Measurements from ENCODE around the gene VTA1. TPM values are rescaled to one million over a fixed set of nuclear protein-coding genes. Genes with fewer than 3 reads are reported as not detected.

VTA1 gene
- total RNA-seq, 6 experiments from 2014 or later: 68.3 to 81.3 (median 77.1) TPM

DNA sequence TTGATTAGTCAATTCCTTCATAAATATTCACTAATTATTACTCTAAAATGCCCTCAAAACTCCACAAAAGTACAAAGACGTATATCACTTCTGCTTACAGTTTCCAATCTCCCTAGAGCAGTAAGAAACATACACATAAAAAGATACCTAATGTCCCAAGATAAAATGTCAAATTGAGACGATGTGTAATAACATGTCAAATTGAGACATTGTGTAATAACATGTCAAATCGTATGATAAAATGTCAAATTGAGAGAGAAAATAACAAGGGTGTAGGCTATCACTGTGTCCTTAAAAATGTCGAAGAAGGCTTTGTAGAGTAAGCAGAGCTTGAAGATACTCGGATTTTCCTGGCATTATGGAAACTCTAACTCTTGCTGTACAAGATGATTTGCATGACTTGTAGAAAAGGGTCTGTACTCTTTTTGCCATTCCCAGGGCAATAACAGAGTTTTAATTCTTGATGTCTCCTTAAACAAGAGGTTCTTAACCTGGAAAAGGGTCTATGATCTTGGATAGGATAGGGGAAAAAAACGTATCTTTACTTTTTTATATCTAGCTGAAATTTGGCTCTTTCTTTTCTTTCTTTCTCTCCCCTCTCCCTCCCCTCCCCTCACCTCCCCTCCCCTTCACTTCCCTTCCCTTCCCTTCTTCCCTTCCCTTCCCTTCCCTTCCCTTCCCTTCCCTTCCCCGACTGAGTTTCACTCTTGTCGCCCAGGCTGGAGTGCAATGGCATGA, 87.1 kb downstream of the VTA1 start:
- Mint-ChIP-seq H3K27ac (no peak overlapping the region), H3K4me3 (no peak overlapping the region), H3K27me3 (ENCODE audit: insufficient read depth) (no peaks in the 10 kb centered on the region), H3K9me3 (no peaks in the 10 kb centered on the region; the same call in 1 of the 2 replicates), H3K4me1 (ENCODE audit: low read depth) (peaks cover 10% of the 10 kb centered on the region; the same call in 1 of the 2 replicates), H3K36me3 (ENCODE audit: low read depth) (no peaks in the 10 kb centered on the region)
- TF ChIP-seq, protein P1, sequence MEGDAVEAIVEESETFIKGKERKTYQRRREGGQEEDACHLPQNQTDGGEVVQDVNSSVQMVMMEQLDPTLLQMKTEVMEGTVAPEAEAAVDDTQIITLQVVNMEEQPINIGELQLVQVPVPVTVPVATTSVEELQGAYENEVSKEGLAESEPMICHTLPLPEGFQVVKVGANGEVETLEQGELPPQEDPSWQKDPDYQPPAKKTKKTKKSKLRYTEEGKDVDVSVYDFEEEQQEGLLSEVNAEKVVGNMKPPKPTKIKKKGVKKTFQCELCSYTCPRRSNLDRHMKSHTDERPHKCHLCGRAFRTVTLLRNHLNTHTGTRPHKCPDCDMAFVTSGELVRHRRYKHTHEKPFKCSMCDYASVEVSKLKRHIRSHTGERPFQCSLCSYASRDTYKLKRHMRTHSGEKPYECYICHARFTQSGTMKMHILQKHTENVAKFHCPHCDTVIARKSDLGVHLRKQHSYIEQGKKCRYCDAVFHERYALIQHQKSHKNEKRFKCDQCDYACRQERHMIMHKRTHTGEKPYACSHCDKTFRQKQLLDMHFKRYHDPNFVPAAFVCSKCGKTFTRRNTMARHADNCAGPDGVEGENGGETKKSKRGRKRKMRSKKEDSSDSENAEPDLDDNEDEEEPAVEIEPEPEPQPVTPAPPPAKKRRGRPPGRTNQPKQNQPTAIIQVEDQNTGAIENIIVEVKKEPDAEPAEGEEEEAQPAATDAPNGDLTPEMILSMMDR (IDR thresholded peaks at IDR 0.05): no peak
- DNase-seq: no peak

- DNase-seq: no peak
- H3K36me3 Mint-ChIP-seq (ENCODE audit: low read depth): no peaks in the 10 kb centered on the region
Observed at GRCh38 chr6:142235272-142235671, 88.2 kb downstream of the VTA1 start.

GRCh38 chr6:142235791-142236190, 88.7 kb downstream of the VTA1 start:
- H3K27ac Mint-ChIP-seq: no peak overlapping the region
- H3K36me3 Mint-ChIP-seq (ENCODE audit: low read depth): no peaks in the 10 kb centered on the region
- no peaks in the 10 kb centered on the region for H3K27me3 Mint-ChIP-seq (ENCODE audit: insufficient read depth)
- no peaks in the 10 kb centered on the region for H3K9me3 Mint-ChIP-seq
- TF ChIP-seq, protein P1 (IDR thresholded peaks at IDR 0.05): no peak
- no peak overlapping the region for H3K4me3 Mint-ChIP-seq
- peaks cover 11% of the 10 kb centered on the region; the same call in 1 of the 2 replicates for H3K4me1 Mint-ChIP-seq (ENCODE audit: low read depth)
- no peak for DNase-seq

More at GRCh38 chr6:142235272-142235671, 88.2 kb downstream of the VTA1 start:
- Mint-ChIP-seq H3K9me3 (no peaks in the 10 kb centered on the region), H3K27ac (no peak overlapping the region), H3K27me3 (ENCODE audit: insufficient read depth) (no peaks in the 10 kb centered on the region), H3K4me3 (no peak overlapping the region), H3K4me1 (ENCODE audit: low read depth) (peaks cover 11% of the 10 kb centered on the region; the same call in 1 of the 2 replicates)
- TF ChIP-seq, protein P1 (IDR thresholded peaks at IDR 0.05): no peak

DNA sequence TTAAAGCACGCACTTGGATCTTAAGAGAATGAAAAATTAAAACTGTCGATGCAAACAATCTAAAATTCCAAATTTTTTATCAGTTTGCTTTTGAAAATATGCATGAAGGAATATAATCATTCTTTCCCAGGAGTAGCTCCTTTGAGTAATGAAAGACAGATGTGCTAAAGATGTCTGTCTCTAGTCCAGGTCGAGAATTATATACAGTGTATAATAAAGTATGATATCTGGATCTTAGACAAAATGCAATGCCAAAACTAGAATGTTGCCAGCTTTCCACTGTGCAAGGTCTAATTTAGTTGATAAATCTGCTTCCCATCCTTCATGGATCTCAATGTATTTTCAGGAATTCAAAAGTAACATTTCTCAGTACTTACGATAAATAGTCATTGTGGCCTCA, 89.6 kb downstream of the VTA1 start:
- TF ChIP-seq, protein P1 (IDR thresholded peaks at IDR 0.05): no peak
- Mint-ChIP-seq H3K27me3 (ENCODE audit: insufficient read depth) (no peaks in the 10 kb centered on the region), H3K4me3 (no peak overlapping the region), H3K27ac (no peak overlapping the region), H3K9me3 (no peaks in the 10 kb centered on the region), H3K4me1 (ENCODE audit: low read depth) (peaks cover 11% of the 10 kb centered on the region; the same call in 1 of the 2 replicates), H3K36me3 (ENCODE audit: low read depth) (no peaks in the 10 kb centered on the region)
- DNase-seq: no peak

- peaks cover 21% of the 10 kb centered on the region for H3K4me1 Mint-ChIP-seq (ENCODE audit: low read depth)
- TF ChIP-seq, protein P1 (IDR thresholded peaks at IDR 0.05): no peak
- no peaks in the 10 kb centered on the region for H3K27me3 Mint-ChIP-seq (ENCODE audit: insufficient read depth)
- no peak overlapping the region for H3K4me3 Mint-ChIP-seq
- H3K9me3 Mint-ChIP-seq: no peaks in the 10 kb centered on the region
- no peak overlapping the region for H3K27ac Mint-ChIP-seq
- DNase-seq: no peak
- H3K36me3 Mint-ChIP-seq (ENCODE audit: low read depth): no peaks in the 10 kb centered on the region
Observed at GRCh38 chr6:142238881-142239280, 91.8 kb downstream of the VTA1 start.
